ENCODE results near the gene PKN1.

Gene PKN1

DNA sequence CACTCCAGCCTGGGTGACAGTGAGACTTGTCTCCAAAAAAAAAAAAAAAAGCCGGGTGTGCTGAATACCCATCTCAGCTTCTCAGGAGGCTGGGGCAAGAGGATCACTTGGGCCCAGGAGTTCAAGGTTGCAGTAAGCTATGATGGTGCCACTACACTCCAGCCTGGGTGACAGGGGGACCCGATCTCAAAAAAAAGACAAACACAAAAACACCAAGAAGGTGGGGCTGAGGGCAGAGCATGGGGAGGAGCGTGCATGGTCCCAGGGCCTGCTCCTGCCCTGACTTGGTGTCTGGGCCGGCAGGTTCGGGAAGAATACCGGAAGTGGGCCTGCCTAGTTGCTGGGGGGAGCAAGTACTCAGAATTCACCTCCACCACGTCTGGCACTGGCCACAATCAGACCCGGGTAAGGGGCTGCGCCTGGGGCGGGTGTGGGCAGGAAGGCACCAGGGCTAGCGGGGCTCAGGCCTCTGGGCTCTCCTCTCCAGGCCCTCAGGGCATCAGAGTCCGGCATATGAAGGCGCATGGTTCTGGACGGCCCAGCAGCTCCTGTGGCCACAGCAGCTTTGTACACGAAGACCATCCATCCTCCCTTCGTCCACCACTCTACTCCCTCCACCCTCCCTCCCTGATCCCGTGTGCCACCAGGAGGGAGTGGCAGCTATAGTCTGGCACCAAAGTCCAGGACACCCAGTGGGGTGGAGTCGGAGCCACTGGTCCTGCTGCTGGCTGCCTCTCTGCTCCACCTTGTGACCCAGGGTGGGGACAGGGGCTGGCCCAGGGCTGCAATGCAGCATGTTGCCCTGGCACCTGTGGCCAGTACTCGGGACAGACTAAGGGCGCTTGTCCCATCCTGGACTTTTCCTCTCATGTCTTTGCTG, 25.3 kb upstream of the PKN1 start:
- no peak for DNase-seq

- no peak for DNase-seq
Measured at GRCh38 chr19:14408491-14409145, 24.5 kb upstream of the PKN1 start.

- no peak for DNase-seq
Measured at GRCh38 chr19:14409146-14410023, 23.7 kb upstream of the PKN1 start.

DNA sequence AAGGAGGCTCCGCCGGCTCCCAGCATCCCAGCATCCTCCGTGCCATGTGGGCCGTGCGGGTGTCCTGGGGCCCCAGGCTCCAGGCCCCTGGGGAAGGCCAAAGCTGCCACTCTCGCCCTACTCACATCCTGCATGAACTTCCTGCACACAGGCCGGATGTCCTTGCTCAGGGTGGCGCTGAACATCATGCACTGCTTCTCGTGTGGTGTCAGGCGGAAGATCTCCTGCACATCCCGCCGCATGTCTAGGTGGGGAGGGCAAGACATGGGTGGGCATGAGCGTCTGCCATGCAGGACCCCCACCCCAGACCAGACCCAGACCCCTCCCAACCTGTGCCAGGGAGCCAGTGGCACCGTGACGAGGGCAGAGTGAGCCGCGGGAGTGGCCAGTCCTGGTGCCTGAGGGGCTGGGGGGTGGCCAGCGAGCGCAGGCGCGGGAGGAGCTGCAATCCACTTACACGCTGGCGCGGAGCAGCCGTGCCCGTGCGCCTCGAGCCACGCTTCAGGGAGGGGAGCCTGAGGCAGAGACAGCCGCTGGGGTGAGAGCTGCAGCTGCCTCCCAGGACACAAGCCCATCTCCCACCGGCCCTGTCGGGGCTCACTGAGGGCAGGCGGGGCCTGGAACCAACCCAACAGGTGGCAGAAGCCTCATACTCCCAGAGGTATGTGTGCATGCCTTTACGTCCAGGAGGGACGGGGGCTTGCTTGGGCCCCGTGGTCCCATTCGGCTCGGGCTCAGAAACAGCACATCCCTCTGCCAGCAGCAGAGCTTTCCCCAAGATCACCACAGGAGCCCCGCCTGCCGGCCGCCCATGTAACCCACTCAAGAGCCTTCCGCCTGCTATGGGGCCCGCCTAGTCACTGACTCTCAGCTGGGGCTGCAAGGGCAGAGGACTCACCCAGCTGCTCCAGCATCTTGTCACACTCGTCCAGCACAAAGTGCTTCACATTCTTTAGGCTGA, 22.7 kb upstream of the PKN1 start:
- DNase-seq: no peak

- no peak for DNase-seq
Measured at GRCh38 chr19:14411161-14411937, 21.8 kb upstream of the PKN1 start.

DNA sequence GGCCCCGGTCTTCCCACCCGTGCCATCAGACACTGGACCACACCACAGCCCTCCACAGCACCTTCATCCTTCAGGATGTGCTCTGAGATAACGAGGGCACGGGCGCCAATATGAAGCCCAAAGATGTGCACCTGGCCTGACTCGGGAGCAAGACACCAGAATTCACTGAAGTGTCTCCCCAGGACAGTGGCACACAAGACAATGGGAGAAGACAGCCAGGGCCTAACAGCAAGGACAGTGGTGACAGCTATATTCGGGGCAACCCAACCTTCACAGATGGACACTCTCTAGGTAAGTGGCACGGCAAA, 21.2 kb upstream of the PKN1 start:
- no peak for DNase-seq

DNA sequence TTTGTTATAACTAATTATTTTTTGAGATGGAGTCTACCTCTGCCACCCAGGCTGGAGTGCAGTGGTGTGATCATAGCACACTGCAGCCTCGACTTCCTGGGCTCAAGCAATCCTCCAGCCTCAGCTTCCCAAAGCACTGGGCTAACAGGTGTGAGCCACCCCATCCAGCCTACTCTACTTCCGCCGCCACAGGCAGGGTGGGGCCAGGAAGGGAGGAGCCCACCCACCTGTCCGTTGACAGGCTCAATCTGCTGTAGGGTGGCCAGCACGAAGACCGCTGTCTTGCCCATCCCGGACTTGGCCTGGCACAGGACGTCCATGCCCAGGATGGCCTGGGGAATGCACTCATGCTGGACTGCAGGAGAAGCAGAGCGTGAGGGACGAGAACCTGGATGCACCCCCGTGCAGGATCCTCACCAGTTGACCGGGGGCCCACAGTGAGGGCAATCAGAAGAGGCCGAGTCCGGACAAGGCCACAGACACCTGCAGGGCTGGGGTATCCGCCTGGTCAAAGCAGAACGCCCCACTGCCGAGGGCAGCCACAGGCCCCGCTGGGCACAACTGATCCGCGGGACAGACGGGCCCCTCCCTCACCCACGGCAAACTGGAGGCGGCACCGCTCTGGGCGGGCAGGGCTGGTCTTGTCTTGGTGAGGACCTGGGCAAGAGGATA, 20.6 kb upstream of the PKN1 start:
- no peak for DNase-seq

GRCh38 chr19:14412996-14413692, 20.0 kb upstream of the PKN1 start:
- DNase-seq: no peak

- no peak for DNase-seq
Measured at GRCh38 chr19:14413693-14414181, 19.4 kb upstream of the PKN1 start.

DNA sequence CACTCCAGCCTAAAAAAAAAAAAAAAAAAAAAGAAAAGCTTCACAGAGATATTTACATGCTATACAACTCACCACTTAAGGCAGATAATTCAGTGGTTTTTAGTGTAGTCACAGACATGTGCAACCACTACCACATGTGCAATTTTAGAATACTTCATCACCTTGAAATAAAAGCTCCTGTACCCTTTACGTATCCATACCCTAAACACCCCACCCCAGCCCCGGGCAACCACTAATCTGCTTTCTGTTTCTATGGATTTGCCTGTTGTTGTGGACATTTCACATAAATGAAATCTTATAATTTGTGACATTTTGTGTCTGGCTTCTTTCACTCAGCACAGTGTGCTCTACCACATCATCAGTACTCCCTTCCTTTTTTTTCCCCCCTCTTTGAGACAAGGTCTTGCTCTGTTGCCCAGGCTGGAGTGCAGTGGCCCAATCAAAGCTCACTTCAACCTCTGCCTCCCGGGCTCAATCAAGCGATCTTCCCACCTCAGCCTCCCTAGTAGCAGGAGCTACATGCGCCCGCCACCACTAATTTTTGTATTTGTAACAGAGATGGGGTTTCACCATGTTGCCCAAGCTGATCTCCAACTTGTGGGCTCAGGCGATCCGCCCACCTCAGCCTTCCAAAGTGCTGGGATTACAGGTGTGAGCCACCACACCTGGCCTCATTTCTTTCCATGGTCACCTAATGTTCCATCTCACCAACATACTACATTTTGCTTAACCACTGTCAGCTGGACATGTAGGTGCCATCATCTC, 18.0 kb upstream of the PKN1 start:
- no peak for DNase-seq

- DNase-seq: no peak
Measured at GRCh38 chr19:14416817-14417231, 16.3 kb upstream of the PKN1 start.

GRCh38 chr19:14418856-14419105, 14.3 kb upstream of the PKN1 start:
- no peak for DNase-seq

DNA sequence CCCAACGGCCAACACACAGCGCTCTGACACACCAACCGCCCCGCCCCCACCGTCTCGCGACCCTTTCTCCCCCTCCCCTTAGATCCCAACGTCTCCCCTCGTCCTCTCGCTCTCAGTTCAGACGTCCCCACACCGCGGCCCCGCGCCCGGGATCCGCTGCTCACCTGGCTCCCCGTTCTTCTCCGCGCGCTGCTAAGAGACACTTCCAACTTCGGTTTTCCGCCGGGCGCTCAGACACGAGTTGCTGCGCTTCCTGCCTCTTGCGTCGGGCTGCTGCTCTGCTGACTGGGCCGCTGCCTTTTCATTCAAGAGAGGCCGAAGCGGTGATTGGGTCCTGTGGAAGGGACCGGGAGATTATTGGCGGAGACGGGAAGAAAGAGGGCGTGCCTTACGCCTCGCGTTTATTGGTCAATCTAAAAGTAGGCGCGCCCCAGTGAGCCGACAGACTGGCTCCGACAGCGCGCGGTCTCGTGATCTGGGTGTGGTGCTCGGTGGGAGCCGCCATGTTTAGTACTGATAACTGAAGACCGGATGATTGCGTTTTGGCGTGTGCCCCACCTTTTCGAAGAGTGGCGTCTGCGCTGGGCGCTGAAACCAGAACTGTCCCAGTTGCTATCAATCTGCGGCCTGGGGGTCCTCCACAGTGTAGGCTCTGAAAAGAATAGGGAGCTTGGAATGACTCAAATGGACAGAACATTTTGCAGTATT, 13.8 kb upstream of the PKN1 start, which contains the start of gene DDX39A:
TSS of gene DDX39A (minus strand) at position 236 of the 708 bp plus-strand sequence. CDS start 6,121 bp downstream, outside the sequence.
- DNase-seq: peak; percentile 100

DNA sequence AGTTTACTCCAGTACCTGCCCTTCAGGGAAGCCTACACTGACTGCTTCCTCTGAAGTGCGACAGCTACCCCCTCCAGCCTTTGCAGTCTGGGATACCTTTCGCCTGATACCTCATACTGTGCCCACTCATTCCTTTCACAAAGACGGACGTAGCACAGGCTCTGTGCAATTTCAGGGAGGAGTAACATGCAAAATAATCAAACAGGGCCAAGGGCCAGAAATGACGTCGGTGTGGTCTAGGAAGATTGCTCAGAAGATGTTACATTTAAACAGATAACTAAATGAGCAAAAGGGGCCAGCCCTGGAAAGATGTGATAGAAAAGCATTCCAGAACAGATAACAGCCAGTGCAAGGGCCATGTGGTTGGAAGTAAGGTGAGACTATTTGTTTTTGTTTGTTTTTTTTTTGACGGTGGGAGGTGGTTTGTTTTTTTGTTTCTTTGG, 7.4 kb upstream of the PKN1 start:
- no peak for DNase-seq

DNA sequence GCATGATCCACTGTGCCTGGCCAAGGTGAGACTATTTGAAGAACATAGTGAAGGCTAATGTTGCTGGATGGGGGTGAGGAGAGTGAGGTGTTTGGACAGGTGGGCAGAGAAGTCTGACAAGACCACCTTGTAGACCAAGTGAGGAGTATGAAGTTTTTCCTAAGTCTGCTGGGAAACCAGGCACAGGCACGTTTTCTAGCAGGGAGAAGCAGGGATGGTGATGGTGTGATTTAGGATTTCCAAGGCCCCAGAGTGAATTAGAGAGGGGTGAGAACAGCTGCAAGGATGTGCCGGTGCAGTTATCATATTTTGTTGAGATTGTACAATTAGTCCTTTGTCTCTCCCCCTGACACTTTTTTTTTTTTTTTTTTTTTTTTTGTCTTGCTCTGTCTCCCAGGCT, 5.6 kb upstream of the PKN1 start:
- DNase-seq: no peak

GRCh38 chr19:14428882-14429416, 4.2 kb upstream of the PKN1 start:
- no peak for DNase-seq

DNA sequence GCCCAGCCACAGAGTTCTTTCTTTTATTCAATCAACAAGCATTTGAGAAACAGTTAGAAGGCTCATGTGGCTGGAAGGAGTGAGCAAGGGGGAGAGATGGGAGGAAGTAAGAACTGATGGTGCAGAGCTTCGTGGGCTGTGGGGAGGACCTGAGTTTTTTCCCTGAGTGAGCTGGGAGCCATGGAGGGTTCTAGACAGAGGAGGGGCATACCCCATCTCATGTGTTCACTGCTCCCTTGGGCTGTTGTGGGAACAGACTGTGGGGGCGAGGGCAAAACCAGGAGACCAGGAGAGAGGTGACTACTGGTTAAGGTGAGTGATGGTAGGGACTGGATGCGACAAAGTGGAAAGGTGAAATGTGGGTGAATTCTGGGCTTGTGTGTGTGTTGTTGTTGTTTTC, 2.4 kb upstream of the PKN1 start:
- DNase-seq: no peak

All from HCEC 1CT (cell line).